C4-2B (cell line): ENCODE data around the gene IPO9.

ENCODE experiments used
- H3K27ac ChIP-seq: fragments of 450-650 bp; 2 replicates; pipeline ENCODE4 v1.5.1; 2017
- CTCF ChIP-seq: fragments of 450-650 bp; conservative IDR thresholded peaks from 2 replicates; pipeline ENCODE4 v1.5.1; 2017; ENCODE audit warnings: mild to moderate bottlenecking
- ZFX ChIP-seq: fragments of 450-650 bp; IDR thresholded peaks from 2 replicates; pipeline ENCODE4 v1.6.1; 2017

IPO9 gene

GRCh38 chr1:201792534-201793305, 36.2 kb upstream of the IPO9 start:
- no peak overlapping the region for H3K27ac ChIP-seq
- TF ChIP-seq ZFX (no peak), CTCF (peak; percentile 98)

- TF ChIP-seq ZFX (no peak), CTCF (peak; percentile 32)
- no peak overlapping the region for H3K27ac ChIP-seq
Measured at GRCh38 chr1:201793306-201793925, 35.5 kb upstream of the IPO9 start.

GRCh38 chr1:201795066-201795465, 33.9 kb upstream of the IPO9 start:
- no peak for TF ChIP-seq ZFX
- peak; percentile 56 for TF ChIP-seq CTCF
- H3K27ac ChIP-seq = no peak overlapping the region

GRCh38 chr1:201800246-201800645, 28.7 kb upstream of the IPO9 start:
- TF ChIP-seq CTCF = no peak
- no peak for TF ChIP-seq ZFX
- no peak overlapping the region for H3K27ac ChIP-seq

- TF ChIP-seq ZFX = no peak
- no peak for TF ChIP-seq CTCF
Measured at GRCh38 chr1:201806801-201807200, 22.2 kb upstream of the IPO9 start.

GRCh38 chr1:201807958-201808632, 20.9 kb upstream of the IPO9 start:
- H3K27ac ChIP-seq = no peak overlapping the region
- TF ChIP-seq CTCF (no peak), ZFX (no peak)

More at GRCh38 chr1:201806801-201807200, 22.2 kb upstream of the IPO9 start:
- H3K27ac ChIP-seq = no peak overlapping the region

- TF ChIP-seq CTCF = no peak
- no peak for TF ChIP-seq ZFX
- no peak overlapping the region for H3K27ac ChIP-seq
Measured at GRCh38 chr1:201808633-201808990, 20.3 kb upstream of the IPO9 start.
